ENCODE measurements around the gene GALK2. TPM values are rescaled to one million over a fixed set of nuclear protein-coding genes. Genes with fewer than 3 reads are reported as not detected.

GALK2 gene
- total and polyA plus RNA-seq, 3 donors from 2014 or later, result 21.8 to 29.9 (median 25.6) TPM

DNA sequence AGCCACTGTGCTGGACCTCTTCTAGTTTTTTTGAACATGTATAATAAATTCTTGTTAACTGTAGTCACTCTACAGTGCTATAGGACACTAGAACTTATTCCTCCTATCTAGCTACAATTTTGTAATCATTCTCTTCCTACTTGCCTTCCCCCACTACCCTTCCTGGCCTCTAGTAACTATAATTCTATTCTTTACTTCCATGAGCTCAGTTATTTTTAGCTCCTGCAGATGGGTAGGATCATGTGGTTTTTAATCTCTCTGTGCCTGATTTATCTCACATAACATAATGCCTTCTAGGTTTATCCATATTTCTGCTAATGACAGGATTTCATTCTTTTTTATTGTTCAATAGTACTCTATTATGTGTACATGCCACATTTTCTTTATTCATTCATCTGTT, 139.8 kb downstream of the GALK2 start:
- Histone ChIP-seq H3K27me3 (no peaks in the 10 kb centered on the region), H3K27ac (no peak overlapping the region), H3K4me3 (no peak overlapping the region), H3K4me1 (no peaks in the 10 kb centered on the region), H3K9me3 (no peaks in the 10 kb centered on the region), H3K36me3 (ENCODE audit: low read depth, missing control alignments) (no peaks in the 10 kb centered on the region)
- TF ChIP-seq POLR2A (IDR thresholded peaks at IDR 0.05) (no peak), CTCF (IDR thresholded peaks at IDR 0.05) (no peak)
- DNase-seq, result no peak
- intact Hi-C loops (cut with DNase I; ENCODE audit: low total_unique reads), result no loop called here

DNA sequence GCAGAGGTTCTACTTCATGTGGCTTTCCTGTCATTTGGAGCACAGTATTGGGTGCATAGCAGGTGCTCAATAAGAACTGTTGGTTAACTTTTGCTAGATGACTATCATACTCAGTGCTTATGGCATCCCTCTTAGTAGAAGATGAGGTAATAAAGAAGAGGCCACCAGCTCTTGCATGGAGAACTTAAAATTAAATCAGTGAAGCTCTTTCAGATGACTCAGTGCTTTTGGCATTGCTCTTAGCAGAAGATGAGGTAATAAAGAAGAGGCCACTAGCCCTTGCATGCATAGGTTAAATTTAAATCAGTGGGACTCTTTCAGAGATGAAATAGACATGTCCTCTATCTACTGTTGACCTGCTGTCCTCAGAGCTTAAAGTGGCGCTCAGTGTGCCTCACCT, 143.6 kb downstream of the GALK2 start:
- Histone ChIP-seq H3K27ac (no peak overlapping the region), H3K4me1 (no peaks in the 10 kb centered on the region), H3K9me3 (no peaks in the 10 kb centered on the region), H3K4me3 (no peak overlapping the region), H3K27me3 (no peaks in the 10 kb centered on the region), H3K36me3 (ENCODE audit: low read depth, missing control alignments) (no peaks in the 10 kb centered on the region)
- TF ChIP-seq CTCF (IDR thresholded peaks at IDR 0.05), result no peak
- no peak for TF ChIP-seq POLR2A (IDR thresholded peaks at IDR 0.05)
- intact Hi-C loops (cut with DNase I; ENCODE audit: low total_unique reads), result no loop called here
- DNase-seq, result no peak
- 92 to 95% methylated on average over 1 of the region's 1 CpG for WGBS, 2 donors

DNA sequence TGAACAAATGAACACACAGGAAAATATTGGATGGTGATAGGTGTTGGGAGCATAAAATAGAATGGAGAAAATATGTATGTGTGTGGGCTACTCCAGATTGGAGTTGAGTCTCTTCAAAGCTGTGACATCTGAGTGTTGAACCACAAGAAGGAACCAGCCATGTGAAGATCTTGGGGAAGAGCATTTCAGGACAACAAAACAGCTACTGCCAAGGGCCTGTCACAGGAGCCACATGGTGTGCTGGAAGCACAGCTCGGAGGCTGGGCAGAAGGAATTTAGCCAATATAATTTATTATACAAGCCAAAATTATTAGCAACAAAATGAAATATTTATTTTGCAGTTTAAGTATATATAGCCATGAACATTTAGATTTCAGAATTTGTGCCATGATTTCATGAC, 144.7 kb downstream of the GALK2 start:
- TF ChIP-seq POLR2A (IDR thresholded peaks at IDR 0.05), result no peak
- no peak for TF ChIP-seq CTCF (IDR thresholded peaks at IDR 0.05)
- H3K27ac ChIP-seq, result no peak overlapping the region
- no peaks in the 10 kb centered on the region for H3K4me1 ChIP-seq
- 77 to 81% methylated on average over 1 of the region's 1 CpG for WGBS, 2 donors
- intact Hi-C loops (cut with DNase I; ENCODE audit: low total_unique reads), result no loop called here
- no peaks in the 10 kb centered on the region for H3K27me3 ChIP-seq
- H3K36me3 ChIP-seq (ENCODE audit: low read depth, missing control alignments), result no peaks in the 10 kb centered on the region
- no peak overlapping the region for H3K4me3 ChIP-seq
- no peaks in the 10 kb centered on the region for H3K9me3 ChIP-seq
- no peak for DNase-seq

DNA sequence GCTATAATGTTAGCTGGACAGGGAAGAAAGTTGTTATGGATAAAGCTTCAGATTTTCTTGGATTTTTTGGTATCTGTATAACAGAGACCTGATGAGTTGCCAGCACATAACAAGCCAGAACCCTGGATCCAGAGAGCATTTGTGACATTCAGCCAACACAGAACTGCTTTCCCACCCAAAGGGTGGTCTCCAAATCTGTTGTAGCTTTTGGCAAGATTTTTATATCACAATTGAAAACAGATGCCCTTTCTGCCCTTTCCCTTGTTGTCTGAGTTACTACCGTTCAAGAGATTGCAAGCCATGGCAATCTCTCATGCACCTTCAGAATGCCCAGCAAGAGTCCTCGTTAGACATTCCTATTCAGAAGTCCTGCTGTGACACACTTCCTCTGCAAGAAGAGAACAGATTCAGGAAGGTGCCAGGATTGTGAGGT, 145.4 kb downstream of the GALK2 start:
- DNase-seq, result no peak
- H3K27me3 ChIP-seq, result no peaks in the 10 kb centered on the region

More for the DNA sequence above, 145.4 kb downstream of the GALK2 start:
- H3K4me1 ChIP-seq, result no peaks in the 10 kb centered on the region
- H3K27ac ChIP-seq, result no peak overlapping the region
- intact Hi-C loops (cut with DNase I; ENCODE audit: low total_unique reads), result no loop called here
- H3K4me3 ChIP-seq, result no peak overlapping the region
- no peak for TF ChIP-seq POLR2A (IDR thresholded peaks at IDR 0.05)
- TF ChIP-seq CTCF (IDR thresholded peaks at IDR 0.05), result no peak
- 33 to 58% methylated on average over 2 of the region's 2 CpGs for WGBS, 2 donors
- no peaks in the 10 kb centered on the region for H3K9me3 ChIP-seq
- no peaks in the 10 kb centered on the region for H3K36me3 ChIP-seq (ENCODE audit: low read depth, missing control alignments)
